Adrenal gland (tissue), 5 donors: Measurements from ENCODE around the gene SRGAP2B.
"Not testable (repeated sequence)": the region's sequence is repeated elsewhere in the genome, so short reads cannot be mapped to it uniquely, and the experiment has no call there.

ENCODE experiments used
- CTCF ChIP-seq, 6 experiments: fragments of 450-650 bp in 4 of 6; fragments of 200-600 bp in 2 of 6; sonication (generic) in 1 of 6; IDR thresholded peaks; 1 replicate in 5 of 6; 2 replicates in 1 of 6; pipeline versions ENCODE4 v1.5.1 to v1.8.0; 2016 to 2021; ENCODE audit warnings: antibody characterized with exemption in 6 of 6, mild to moderate bottlenecking in 2 of 6, moderate library complexity in 1 of 6
- POLR2A ChIP-seq, 2 donors: fragments of 450-650 bp; IDR thresholded peaks; one replicate each; pipeline ENCODE4 v1.6.1; 2017; ENCODE audit warnings: antibody characterized with exemption in 2 of 2, mild to moderate bottlenecking in 2 of 2, moderate library complexity in 1 of 2
- donor health status: DM: no; HTN: no; CAD: no.

GRCh38 chr1:145122344-145123061, 27.4 kb upstream of the SRGAP2B start:
- not testable (repeated sequence) for TF ChIP-seq CTCF, POLR2A (IDR thresholded peaks at IDR 0.05)
